Forelimb muscle (tissue), 1 donor: Measurements from ENCODE around the gene AASS. TPM values are rescaled to one million over a fixed set of nuclear protein-coding genes. Genes with fewer than 3 reads are reported as not detected.
"Not testable (repeated sequence)": the region's sequence is repeated elsewhere in the genome, so short reads cannot be mapped to it uniquely, and the experiment has no call there.

Source experiments
- DNase-seq: peaks from one replicate; pipeline ENCODE4 v3.0.0-alpha.2; 2013; ENCODE audit warnings: low read depth
- polyA plus RNA-seq: library from polyadenylated mRNA; unstranded; fragments of 120-200 nt; gene quantifications from one replicate; pipeline ENCODE4 v1.2.1, GENCODE V29; 2013; ENCODE audit not compliant: insufficient read length

Gene AASS
- polyA plus RNA-seq = 20.7 TPM

DNA sequence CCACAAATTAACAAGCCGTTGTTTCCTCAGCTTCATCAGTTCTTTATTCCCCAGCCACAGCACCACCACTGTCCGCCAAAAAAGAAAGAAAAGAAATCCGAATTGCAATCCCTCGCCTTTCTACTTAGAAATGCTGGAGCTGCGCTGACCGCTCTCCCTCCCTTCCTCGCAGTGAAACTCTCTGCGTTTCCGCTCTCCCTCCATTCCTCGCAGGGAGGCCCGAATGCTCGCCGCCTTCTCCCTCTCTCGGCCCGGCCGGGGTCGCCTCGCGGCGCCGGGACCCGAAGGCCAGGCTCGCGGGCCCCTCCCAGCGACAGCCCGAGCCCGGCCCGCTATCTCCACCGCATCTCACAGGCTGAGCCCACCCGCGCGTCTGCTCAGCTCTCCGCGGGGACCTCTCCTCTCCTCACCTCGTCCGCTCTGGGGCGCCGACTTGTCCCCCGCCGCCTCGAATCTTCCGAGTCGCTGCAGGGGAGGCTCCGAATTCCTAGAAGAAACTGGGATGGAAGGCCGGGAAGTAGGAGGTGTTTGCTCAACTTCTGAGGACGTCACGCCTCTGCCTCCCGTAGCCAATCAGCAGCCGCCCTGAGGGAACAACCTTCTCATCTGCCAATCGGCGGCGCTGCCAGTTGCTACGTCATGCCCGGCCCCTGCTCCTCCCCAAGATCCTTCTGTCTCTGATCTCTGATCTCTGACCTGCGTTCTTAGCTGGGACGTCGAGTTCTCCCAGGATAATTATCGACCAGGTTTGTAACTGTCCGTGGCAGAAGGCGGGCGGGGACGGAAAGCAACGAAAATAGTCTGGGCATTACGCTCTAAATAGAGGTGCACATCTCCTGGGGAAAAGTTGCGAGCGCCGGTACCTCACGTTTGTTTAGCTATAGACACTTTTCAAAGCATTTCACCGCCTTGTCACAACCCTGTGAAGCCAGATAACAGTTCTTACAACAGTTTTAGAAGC is at the start of gene AASS:
AASS (minus strand) TSS at position 499 of the 961 bp plus-strand sequence. CDS start 10,523 bp downstream, outside the sequence.
- DNase-seq = peak; percentile 88

DNA sequence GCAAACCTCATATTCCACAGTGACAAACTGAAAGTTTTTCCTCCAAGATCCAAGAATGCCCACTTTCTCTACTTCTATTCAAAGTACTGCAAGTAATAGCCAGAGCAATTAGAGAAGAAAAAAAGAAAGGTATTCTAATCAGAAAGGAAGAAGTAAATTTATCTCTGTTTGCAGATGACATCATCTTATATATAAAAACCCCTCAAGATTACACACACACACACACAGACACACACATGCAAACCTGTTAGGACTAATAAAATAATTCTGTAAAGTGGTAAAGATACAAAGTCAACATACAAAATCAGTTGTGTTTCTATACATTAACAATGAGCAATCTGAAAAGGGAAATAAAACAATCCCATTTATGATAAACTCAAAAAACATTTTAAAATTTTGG is 44.7 kb upstream of the AASS start:
- DNase-seq = no peak

DNA sequence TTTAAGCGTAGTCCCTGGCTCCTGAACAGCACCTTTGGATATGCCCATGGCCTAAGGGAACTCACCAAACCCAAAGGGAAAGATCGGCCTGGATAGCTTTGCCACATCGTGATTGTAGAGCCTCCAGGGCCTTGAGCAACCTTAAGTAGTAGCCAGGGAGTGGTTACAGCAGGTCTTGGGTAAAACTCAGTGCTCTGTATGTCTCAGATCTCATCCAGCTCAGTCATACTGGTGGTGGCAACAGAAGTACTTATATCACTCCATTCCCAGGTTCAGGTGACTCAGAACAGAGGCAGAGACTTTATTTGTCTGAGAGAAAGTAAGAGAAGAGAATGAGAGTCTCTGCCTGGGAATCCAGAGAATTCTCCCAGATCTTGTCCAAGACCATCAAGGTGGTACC is 39.1 kb upstream of the AASS start:
- no peak for DNase-seq

DNA sequence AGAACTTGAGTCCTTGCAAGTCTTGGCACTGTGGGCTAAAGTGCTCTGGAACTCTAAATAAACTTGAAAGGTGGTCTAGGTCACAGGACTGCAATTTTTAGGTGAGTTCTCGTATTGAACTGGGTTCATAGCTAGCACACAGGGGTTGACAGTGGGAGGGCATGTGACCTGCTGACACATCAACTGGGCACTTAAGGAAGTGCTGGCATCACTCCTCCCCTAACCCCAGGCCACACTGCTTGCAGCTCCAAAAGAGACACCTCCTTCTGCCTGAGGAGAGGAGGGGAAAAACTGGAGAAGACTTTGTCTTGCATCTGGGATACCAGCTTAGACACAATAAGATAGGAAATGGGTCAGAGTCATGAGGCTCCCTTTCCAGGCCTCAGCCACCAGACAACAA is 38.0 kb upstream of the AASS start:
- DNase-seq = no peak

DNA sequence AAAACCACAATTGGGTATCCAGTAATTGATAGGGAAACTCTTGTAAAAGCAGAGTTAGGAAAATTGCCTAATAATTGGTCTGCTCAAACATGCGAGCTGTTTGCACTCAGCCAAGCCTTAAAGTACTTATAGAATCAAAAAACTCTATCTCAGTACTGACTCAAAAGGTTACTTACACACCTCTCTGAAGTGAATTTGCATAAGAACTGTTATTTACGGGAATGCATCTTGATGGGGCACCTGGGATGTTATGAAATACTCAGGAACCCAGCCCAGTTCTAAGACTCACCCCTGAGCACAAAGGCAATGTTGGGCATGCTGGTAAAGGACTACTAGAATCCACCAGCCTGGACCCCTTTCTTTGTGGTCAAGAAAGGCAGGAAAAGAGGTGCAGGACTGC is 28.1 kb upstream of the AASS start:
- DNase-seq = not testable (repeated sequence)

DNA sequence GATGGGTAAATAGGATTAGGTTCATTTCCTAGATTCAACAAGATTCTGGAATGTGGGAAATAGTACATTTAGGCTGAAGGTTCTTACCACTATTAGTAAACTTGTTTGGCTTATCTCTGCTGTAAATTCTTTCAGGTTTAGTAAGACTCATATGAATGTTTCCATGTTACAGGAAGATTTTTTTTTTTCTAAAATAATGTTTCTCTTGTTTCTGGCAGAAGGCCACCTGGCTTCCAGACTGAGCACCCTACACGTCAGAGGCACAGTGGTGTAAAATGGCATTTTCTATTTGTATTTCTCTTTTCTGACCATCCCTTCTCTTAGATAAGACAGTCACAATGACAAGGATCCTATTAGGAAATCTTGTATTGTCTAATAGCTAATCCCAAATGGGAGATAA is 22.7 kb upstream of the AASS start:
- DNase-seq = no peak

DNA sequence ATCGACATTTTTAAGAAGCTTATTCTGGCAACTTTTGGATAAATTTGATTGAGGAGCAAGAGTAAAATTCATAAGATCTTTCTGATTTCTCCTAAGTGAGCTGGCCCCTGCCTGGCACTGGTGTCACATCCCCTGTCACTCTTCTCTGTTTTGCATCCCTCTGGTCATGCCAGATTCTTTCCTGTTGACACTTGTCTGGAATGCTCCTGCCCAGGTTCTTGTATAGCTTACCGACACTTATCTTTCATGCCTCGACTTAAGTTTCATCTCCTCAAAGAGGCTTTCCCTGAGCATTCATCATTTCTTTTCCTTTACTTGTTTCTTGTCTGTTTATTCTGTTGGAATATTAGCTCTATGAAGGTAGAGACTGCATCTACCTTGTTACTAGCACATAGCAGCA is 22.2 kb upstream of the AASS start:
- no peak for DNase-seq

DNA sequence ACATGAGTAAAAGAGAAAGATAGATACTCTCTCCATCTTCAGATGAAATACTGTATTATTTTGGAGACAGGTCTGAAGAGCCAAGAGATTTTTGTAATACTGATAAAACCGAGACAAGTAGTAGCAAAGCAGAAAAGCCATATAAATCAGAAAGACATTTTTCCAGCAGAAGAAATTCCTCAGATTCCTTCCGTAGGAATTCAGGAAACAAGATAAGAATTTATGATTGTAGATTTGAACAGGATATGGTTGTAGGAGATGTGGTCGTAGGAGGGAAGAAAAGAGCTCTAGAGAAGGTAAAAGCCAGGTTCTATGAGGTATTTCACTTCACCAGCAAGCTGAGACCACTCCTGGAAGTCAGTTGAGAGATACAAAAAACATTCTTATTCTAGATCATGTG is 17.6 kb upstream of the AASS start:
- no peak for DNase-seq

DNA sequence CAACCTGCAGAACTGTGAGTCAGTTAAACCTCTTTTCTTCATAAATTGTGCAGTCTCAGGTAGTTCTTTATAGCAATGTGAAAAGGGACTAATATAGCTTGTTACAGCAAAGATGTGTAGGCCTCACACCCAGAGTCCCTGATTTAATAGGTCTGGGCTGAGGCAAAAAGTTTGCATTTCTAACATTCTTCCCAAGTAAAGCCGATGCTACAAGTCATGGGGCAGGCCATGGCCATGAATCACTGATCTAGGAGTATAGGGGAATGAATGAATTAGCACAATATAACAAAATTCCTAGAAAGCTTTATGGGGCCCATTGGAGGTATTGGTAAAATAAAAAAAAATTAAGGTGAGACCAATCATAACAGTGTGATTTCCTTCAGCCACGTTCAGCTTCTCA is 11.5 kb upstream of the AASS start:
- DNase-seq = no peak

DNA sequence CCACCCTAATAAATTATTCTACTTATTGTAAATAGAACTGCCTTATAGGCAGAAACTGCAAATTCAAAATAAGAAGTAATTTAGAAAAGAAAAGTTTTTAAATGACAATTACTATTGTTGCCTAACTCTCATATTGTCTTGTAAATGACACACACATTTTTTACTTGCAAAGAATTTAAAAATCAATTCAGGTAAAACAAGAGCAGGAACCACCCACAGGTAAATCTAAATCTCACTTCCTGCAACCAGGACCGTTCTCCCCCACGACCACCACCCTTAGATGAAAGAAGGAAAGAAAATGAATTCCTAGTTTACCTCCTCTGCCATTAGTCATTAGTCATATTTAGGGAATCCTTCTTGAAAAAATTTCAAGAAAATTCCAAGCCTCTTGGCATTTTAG is 4.8 kb upstream of the AASS start:
- DNase-seq = no peak

DNA sequence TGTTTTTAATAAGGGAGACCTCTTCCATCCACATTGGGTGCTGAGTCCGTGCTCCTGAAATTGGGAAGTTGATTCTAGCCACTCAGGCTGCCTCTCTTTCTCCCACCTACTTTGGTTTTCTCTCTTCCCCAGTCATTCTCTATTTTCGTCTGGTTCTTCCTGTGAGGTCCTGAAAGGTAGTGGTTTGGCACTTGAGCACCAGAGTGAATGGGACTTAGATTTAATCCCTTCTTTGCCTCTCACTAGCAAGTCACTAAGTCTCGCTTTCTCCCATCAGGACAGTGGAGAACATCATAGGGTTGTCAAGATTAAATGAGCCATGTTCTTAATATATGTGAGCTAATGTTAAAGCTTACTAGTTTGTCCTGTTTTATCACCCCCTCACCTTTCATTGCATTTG is 4.0 kb upstream of the AASS start:
- no peak for DNase-seq

DNA sequence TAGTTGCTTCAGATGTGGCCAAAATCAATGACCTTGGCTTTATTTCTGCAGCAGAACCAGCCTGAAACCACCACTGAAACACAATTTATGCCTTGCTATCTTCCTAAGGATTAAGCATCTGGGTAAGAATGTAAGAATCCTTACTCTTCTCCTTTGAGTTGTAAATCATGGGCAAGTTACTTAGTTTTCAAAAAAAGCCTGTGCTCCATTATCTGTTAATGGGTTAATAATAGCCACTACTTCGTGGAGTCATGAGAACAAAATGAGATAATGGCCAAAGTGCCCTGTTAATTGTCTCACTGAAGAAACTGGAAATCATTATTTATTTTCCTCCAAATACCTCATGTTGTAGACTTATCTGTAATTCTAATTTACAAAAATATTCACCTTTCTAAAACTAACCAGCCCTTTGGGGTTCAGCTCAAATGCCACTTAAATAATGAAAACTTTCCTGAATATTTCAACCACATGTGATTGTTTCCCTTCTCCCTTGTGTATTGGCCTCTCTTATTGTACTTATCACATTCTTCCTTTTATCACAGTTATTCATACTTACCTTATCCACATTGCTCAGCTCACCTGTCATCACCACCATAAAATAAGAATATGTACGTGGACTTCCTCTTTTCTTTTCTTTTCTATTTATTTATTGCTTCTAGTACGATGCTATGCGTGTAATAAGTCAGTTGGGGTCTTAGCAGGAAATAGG is 2.0 kb upstream of the AASS start:
- no peak for DNase-seq

DNA sequence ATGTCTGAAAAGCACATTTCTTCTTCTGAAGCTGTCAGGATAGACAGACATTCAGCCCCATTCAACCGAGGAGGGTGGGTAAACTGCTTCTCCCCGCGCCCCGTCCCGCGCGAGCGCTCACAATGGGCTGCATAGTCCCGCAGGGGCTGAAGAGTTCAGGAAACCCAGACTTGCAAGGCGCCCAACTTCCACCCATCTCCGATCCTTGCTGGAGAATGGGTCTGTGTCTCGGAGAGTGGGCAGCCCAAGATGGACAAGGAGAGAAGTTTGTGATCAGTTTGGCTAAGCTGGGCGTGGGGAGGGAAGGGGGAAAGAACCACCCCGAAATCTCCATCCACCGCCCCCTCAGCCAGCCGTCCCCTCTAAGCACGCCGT is 686 bp downstream of the AASS start:
- DNase-seq = no peak

DNA sequence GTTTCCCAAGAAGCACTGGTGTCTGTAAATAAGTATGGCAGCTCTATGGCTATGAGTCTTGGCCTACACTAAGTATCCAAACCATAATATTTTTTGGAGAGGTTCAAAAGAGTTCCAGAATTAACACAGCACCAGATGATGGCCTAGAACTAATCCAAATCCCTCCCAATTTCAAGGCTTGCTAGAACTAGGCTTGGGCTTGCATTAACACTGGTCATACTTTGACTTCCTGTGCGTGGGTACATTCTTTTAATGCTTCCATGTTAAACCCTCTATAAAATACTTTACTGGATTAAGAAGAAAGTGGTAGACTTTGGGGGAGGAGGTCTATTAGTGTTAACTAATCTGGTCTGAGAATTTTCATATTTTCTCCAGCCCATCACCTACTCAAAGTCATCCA is 3.1 kb downstream of the AASS start:
- no peak for DNase-seq

DNA sequence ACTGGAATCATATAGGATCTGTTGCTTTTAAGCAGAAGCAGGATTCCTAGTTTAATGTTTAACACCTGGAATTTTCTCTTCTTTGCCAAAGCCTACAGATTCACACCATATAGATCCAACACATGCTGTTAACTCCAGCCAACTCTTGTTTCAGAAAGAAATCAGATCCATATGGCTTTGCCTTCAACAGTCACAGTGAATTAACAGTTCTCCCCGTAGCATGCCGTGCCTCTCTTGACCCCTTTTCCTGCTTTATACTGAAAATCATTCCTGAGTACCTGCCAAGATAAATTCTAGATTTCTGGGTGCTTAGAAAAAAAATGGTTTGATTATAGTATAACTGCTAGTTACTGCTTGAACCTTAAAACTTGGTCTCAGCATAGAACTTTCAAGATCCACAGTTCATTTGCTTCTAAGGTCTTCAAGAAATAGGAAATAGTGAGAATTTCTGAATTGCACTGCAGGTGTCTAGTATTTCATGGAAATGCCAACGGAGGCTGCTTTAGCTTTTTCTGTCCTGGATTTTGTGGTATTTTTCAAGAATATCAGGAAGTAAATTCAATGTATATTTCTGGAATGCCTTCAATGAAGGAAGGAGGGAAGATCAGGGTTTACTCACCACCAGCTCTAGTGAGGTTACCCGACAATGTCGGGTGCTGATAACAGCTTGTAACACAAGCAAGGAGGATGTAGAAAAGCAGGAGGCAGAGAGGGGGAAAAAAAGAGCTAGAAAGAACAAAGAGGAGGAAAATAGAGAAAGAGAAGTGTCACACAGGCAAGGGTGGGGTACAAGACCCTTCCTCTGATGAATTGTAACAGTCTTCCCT is 6.6 kb downstream of the AASS start:
- no peak for DNase-seq

DNA sequence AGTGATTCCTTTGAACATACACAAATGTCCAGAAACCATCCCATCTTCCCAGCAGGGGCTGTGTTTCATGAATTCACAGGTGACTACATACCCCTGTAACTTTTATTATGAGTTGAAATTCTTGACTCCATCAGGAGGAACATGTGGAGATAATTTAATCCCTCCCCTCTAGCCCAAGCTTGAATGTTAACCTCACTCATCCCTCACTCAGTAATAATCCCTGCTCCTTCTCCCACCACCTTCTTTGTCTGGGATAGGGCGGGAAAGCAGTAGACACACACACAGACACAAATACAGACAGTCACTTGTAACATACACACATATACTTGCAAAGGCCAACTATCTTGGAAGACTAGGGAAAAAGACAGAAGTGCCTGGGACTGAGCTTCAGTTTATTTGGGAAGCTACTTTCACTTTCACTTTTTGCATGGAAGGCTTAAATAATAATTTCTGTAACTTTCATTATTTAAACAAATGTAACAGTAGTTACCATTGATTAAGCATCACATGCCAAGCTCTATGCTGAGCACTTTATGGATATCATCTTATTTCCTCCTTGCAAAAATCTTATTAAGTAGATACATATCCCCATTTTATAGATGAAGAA is 7.3 kb downstream of the AASS start:
- no peak for DNase-seq

DNA sequence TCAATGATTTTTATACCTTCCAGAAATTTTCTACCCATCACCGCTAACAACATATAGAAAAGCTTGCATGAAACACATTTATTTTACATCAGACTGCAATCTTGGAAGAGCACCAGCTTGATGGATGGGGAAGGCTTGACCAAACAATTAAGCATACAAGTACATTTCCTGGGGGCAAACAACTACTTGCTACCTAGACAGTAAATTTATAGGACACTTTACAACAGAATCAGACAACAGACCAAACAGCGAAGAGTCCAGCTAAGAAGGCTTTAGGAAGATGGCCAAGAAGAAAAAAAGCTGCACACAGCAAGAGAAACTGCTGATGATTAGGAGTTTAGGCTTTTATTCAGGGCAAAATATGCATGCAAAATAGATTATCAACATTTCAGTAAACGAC is 8.0 kb downstream of the AASS start:
- DNase-seq = no peak

DNA sequence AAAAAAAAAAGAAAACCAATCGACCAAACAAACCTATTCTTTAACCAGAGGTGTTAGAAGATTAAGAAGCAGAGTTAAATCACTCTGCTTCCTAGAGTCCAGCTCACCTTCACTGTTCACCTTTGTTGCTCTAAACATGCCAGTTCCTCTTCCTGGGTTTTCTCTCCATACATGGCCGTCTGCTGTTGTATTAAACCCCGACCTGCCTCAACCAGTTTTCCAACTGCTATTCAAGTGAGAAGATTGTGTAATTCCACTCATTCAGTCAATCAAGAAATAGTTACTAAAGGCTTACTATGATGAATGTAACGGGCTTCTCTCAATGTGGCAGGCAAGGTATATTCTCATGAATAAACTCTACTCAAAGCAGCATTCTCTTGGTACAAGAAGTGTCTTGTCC is 8.8 kb downstream of the AASS start:
- no peak for DNase-seq

DNA sequence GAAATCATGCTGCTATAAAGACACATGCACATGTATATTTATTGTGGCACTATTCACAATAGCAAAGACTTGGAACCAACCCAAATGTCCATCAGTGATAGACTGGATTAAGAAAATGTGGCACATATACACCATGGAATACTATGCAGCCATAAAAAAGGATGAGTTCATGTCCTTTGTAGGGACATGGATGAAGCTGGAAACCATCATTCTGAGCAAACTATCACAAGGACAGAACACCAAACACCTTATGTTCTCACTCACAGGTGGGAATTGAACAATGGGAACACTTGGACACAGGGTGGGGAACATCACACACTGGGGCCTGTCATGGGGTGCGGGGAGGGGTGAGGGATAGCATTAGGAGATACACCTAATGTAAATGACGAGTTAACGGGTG is 9.3 kb downstream of the AASS start:
- not testable (repeated sequence) for DNase-seq

DNA sequence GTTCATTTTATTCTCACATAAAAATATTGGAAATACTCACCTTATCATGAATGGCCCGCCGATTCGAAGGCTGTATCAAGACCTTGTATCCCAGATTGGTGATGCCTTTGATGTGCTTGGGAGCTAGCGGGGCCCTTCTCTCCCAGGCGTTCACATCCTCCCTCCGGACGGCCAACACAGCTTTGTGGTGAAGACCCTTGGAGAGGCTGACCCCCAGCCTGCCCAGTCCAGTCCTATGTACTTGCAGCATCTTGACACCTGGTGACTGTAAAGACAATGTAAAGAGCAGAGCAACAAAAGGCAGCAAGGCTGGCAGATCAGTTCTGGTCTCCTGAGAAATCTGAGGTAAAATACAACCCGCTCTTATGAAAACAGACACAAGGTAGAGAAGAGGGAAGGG is 10.6 kb downstream of the AASS start:
- DNase-seq = no peak

DNA sequence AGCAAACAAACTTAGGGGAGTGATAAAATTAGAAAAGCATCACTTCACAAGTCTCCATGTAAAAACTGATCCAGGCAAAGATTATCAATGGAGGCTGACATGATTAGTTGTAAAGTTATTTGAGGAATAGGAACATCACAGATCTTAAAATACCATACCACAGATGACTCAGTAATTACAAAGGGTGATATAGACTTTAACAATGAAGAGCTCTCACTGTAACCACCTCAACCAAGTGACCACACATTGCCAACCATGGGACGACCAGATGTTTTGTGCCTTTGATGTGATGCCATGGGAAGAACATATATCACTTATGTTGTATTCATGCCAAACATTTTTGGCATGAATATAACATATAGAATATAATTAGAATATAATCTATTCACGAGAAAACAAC is 11.7 kb downstream of the AASS start:
- DNase-seq = no peak

DNA sequence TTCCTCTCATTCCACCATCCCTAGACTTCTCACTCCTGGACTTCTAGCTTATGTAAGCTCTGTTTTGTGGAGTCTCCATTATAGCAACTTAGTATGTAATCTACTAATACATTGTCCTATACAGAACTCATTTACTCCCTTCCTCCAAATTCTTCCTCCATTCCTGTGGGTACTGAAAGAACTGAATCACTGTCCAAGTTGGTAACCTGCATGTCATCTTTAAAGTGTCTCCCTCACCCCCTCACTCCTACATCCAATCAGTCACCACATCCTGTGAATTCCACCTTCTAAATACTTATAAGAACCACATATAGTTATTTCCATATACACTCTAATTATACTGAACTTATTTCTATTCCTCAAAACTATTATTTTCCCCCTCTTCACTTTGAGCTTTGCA is 20.3 kb downstream of the AASS start:
- DNase-seq = no peak
